AG10803 (cell line): ENCODE results near the gene SLC29A2.

Source experiments
- DNase-seq: peaks from one replicate; pipeline ENCODE4 v3.0.0; 2010; ENCODE audit warnings: low read depth
- H3K4me3 ChIP-seq: 2 replicates; pipeline ENCODE4 v1.5.1; 2011; ENCODE audit warnings: mild to moderate bottlenecking, low read length, control low read depth
- TF ChIP-seq, protein P1 (sequence below): conservative IDR thresholded peaks from 2 replicates; pipeline ENCODE4 v1.5.1; 2011; ENCODE audit warnings: mild to moderate bottlenecking, low read length, control low read depth, inconsistent platforms

SLC29A2 gene

DNA sequence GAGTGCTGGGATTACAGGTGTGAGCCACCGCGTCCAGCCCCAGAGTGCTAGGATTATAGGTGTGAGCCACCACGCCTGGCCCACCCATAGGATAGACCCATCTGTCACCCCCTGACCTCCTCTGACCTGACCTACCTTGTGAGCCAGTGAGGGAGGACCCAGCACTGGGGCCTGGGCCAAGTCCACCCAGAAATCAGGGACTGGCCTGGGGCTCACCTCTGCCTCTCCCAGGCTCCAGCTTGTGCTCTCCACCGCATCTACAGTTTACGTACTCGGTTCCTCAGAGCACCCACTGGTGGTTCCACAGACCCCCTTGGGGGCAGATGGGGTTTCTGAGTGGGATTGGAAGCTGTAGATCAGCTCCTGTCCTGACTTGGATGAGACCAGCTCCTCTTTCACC is 6.4 kb downstream of the SLC29A2 start:
- no peak for DNase-seq
- TF ChIP-seq, protein P1, sequence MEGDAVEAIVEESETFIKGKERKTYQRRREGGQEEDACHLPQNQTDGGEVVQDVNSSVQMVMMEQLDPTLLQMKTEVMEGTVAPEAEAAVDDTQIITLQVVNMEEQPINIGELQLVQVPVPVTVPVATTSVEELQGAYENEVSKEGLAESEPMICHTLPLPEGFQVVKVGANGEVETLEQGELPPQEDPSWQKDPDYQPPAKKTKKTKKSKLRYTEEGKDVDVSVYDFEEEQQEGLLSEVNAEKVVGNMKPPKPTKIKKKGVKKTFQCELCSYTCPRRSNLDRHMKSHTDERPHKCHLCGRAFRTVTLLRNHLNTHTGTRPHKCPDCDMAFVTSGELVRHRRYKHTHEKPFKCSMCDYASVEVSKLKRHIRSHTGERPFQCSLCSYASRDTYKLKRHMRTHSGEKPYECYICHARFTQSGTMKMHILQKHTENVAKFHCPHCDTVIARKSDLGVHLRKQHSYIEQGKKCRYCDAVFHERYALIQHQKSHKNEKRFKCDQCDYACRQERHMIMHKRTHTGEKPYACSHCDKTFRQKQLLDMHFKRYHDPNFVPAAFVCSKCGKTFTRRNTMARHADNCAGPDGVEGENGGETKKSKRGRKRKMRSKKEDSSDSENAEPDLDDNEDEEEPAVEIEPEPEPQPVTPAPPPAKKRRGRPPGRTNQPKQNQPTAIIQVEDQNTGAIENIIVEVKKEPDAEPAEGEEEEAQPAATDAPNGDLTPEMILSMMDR, result no peak
- H3K4me3 ChIP-seq, result no peak overlapping the region

DNA sequence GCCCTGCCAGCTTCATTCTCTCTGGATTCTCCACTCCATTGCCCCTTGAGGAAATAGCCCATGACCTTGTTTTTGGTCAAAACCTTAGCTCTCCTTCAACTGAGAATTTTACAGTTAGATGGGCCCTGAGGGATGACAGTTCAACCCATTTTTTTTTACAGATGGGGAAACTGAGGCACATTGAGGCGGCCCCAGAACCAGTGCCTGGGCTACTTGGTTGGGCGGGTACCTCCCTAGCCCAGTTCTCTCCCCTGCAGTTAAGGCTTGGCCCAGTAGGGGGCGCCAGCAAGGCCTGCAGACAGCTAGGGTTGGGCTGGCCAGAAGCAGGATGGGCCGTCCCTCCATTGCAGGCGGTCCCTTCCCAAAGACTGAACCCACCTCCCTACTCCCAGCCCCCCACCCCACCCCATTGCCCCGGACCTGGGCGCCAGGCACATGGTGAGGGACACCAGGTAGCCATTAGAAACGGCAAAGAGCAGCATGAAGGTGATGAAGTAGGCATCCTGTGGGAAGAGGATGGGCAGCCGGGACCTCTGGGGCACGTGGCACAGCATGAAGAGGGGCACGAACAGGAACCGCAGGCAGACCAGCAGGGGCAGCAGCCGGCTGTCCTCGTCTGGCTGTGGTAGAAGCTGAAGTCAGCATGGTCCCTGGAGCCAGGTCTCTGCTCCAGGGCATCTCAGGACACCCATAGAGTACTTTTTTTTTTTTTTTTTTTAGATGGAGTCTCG is 7.6 kb downstream of the SLC29A2 start:
- TF ChIP-seq, protein P1, result peak; percentile 55
- DNase-seq, result no peak
- H3K4me3 ChIP-seq, result no peak overlapping the region

DNA sequence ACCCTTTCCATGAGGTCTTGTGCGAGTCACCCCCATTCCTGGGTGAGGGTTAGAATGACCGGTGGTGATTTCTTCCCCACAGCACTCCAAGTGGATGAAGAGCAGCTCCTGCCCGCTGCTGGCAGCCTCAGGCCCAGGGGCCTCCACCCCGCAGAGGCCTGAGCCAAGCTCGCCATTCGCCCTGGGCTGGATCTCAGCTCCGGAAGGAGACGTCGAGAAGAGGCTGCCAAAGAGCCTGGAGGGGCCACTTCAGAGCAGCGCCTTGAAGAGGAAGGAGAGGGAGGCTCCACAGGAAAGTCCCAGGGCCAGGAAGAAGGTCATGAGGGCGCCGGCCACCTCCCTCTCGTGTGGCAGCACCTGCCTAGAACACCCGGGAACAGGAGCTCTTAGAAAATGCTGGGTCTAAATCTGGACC is 8.4 kb downstream of the SLC29A2 start:
- no peak overlapping the region for H3K4me3 ChIP-seq
- TF ChIP-seq, protein P1, result no peak
- no peak for DNase-seq

DNA sequence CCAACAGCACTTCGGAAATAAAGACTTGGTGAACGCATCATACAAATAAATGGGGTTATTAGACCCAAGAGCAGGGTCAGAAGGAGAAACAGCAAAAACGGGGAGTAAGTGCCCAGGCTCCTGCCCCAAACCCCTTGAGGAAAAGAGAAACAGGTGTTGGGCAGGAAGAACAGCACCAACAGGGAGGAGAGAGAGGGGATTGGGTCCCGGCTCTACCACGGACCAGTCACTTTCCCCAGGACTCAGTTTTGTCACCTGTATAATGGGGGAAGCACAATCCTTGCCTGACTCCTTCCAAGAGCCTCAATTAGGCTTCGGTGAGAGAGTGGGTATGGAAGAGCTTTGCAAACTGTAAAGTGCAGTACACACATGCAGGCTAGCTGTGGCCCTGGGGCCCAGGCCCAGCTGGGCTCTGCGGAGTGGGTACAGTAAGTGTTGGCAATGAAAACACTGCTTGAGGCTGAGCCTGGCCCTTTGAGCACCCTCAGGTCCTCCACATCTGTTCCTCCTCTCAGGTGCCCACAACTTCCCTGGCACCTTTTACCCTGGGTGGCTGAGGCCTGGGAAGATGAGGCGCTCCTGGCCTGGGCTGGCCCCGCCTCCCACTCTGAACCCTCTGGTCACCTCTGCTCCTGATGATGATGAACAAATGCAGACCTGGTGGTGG is 8.9 kb downstream of the SLC29A2 start:
- DNase-seq, result no peak
- no peak overlapping the region for H3K4me3 ChIP-seq
- TF ChIP-seq, protein P1, result no peak

DNA sequence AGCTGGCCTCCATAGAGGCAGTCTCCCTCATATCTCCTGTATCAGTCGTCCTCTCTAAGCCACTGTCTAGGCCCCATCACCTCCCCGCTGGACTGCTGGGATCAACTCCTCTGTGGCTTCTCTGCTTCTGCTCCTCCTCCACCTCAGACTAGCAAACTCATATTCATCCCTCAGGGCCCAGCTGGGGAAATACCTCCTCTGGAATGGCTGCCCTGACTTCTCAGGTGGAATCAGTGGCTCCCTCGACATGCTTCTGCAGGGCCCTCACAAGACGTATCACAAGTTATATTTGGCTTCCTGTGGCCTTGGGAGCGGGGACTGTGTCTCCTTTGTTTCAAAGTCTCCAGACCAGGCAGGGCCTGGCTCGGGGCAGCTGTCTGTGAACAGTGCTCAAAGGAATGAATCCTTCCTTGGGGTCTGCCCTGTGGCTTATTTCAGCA is 10.0 kb downstream of the SLC29A2 start:
- TF ChIP-seq, protein P1, result no peak
- no peak for DNase-seq
- no peak overlapping the region for H3K4me3 ChIP-seq

DNA sequence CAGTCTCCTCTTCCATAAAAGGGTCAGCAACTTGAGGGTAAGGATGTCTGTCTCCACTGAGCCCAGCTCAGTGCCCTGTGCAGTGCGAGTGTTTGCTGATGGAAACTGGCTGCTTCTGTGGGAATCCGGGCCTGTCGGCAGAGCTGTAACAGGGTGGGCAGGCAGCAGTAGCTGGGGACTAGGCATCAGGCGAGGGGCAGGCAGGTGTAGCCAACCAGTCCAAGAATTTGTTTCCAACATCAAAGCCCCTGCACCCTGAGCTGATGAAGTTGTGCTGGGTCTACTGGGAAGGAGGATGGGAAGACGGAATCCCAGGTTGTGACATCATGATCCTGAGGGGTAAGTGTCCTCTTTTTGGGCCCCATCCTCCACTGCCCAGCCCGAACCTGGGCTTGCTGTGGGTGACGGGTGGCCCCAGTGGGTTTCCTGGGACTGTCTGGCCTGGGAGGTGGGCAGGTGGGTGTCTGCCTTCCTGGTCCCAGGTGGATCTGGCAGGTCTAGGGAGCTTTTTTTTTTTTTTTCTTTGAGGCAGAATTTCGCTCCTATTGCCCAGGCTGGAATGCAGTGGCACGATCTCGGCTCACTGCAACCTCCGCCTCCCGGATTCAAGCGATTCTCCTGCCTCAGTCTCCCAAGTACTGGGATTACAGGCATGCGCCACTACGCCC is 11.0 kb downstream of the SLC29A2 start:
- H3K4me3 ChIP-seq, result no peak overlapping the region
- TF ChIP-seq, protein P1, result no peak
- DNase-seq, result no peak
